ENCODE data around the gene RNF112. TPM values are rescaled to one million over a fixed set of nuclear protein-coding genes. Genes with fewer than 3 reads are reported as not detected.

Gene RNF112
- total RNA-seq, 1 donor = 0.21 TPM

DNA sequence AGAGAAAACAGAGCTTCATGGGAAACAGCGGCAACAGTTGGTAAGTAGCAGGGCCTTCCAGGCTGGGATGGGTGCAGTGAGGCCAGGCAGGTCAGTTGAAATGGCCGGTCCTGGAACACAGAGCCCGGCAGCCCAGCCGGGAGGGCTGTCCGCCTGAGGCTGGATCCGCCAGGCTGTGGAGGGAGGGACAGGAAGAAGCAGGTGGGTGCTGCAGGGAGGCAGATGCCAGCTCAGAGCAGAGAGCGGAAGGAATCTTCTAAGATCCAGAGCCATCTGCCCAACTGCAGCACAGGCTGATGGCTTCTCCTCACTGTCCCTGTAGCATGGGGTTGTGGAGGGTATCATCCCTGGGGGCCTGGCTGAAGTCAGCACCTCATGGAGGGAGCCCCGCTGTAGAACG is 599 bp downstream of the RNF112 start:
- Histone ChIP-seq H3K9me3 (ENCODE audit: low read depth, low read length) (no peaks in the 10 kb centered on the region), H3K4me3 (ENCODE audit: low read length) (no peak overlapping the region), H3K4me1 (ENCODE audit: insufficient read depth, low read length) (no peaks in the 10 kb centered on the region), H3K27me3 (ENCODE audit: insufficient read depth, low read length) (no peaks in the 10 kb centered on the region)

DNA sequence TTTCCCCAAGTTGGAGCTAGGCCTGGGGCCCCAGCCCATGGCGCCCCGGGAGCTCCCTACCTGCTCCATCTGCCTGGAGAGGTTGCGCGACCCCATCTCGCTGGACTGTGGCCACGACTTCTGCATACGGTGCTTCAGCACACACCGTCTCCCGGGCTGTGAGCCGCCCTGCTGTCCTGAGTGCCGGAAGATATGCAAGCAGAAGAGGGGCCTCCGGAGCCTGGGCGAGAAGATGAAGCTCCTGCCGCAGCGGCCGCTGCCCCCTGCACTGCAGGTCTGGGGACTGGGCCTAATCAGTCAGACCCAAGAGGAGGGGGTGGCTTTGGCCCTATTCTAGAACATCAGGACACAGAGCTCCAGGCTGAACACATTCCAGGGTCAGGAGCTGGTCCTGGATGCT is 1.5 kb downstream of the RNF112 start:
- Histone ChIP-seq H3K4me1 (ENCODE audit: insufficient read depth, low read length) (no peaks in the 10 kb centered on the region), H3K9me3 (ENCODE audit: low read depth, low read length) (no peaks in the 10 kb centered on the region), H3K27me3 (ENCODE audit: insufficient read depth, low read length) (no peaks in the 10 kb centered on the region), H3K4me3 (ENCODE audit: low read length) (no peak overlapping the region)

DNA sequence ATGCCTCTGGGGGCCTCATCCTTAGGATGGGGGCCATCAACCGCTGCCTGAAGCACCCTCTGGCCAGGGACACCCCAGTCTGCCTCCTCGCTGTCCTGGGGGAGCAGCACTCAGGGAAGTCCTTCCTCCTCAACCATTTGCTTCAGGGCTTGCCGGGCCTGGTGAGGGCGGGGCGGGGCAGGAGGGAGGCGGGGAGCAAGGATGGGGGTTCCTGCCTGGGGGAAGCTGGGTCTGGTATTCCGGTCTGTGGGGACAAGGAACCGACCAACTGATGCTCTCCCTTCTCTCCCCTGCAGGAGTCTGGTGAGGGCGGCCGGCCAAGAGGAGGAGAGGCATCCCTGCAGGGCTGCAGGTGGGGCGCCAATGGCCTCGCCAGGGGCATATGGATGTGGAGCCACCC is 2.0 kb downstream of the RNF112 start:
- no peaks in the 10 kb centered on the region for H3K4me1 ChIP-seq (ENCODE audit: insufficient read depth, low read length)
- no peaks in the 10 kb centered on the region for H3K27me3 ChIP-seq (ENCODE audit: insufficient read depth, low read length)
- no peaks in the 10 kb centered on the region for H3K9me3 ChIP-seq (ENCODE audit: low read depth, low read length)
- H3K4me3 ChIP-seq (ENCODE audit: low read length) = no peak overlapping the region

DNA sequence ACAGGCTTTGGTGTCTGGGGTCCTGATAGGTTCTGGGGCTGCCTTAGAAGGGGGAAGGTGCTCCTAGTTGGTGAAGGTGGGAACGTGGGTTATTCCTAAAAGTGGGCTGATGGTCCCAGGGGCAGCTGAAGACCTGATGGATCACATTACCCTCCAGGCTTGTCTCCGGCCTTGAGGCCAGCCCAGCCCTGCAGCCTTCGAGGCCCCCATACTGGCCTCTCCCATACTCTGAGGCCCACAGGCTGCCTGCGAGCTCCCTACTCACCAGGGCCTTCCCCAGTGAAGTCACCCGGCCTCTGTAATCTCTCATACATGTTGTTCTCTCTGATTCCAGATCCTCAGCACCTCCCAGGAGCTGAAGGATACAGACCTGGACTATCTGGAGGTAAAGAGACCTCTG is 2.7 kb downstream of the RNF112 start:
- no peaks in the 10 kb centered on the region for H3K9me3 ChIP-seq (ENCODE audit: low read depth, low read length)
- H3K4me3 ChIP-seq (ENCODE audit: low read length) = no peak overlapping the region
- H3K27me3 ChIP-seq (ENCODE audit: insufficient read depth, low read length) = no peaks in the 10 kb centered on the region
- H3K4me1 ChIP-seq (ENCODE audit: insufficient read depth, low read length) = no peaks in the 10 kb centered on the region

DNA sequence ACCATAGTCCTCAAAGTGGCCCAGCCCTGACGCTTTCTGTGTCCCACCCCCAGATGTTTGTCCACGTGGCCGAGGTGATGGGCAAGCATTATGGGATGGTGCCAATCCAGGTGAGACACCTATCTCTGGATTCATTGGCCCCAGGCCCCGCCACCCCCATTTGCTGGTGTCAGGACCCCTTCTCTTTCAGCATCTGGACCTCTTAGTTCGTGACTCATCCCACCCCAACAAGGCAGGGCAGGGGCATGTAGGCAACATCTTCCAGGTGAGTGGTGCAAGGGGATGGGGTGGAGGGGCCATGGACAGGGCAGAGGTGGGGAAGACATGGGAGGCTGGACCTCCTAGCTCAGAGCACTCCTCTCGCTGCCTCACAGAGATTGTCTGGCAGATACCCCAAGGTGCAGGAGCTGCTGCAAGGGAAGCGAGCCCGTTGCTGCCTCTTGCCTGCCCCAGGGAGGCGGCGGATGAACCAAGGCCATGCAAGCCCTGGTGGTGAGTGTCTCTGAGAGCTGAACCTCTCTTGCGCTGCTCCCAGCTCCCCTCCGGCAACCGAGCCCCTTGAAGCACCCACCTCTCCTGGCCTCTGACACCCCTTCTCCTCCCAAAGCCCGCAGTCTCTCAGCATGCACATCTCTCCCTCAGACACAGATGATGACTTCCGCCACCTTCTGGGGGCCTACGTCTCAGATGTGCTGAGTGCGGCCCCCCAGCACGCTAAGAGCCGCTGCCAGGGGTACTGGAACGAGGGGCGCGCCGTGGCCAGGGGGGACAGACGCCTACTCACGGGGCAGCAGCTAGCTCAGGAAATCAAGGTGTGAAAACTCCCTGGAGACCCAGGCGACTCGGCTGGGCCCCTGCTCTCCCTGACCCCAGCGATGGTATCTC is 3.6 kb downstream of the RNF112 start:
- Histone ChIP-seq H3K4me3 (ENCODE audit: low read length) (no peak overlapping the region), H3K4me1 (ENCODE audit: insufficient read depth, low read length) (no peaks in the 10 kb centered on the region), H3K27me3 (ENCODE audit: insufficient read depth, low read length) (no peaks in the 10 kb centered on the region), H3K9me3 (ENCODE audit: low read depth, low read length) (no peaks in the 10 kb centered on the region)

DNA sequence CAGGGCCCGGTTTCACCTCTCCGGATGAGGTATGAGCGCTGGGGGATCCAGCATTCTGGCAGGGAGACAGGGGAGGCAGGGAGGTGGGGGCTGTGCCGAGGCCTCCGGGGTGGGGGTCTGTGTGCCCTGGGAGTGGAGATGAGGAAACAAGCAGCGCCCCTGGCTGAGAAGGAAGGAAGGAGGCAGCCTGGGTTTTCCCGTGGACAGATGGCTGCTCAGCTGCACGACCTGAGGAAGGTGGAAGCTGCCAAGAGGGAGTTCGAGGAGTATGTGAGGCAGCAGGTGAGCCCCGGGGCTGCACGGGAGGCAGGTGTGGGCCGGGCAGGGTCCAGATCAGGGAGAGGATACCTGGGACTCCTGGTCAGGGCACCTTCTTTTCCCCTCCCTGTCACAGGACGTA is 4.3 kb downstream of the RNF112 start:
- no peaks in the 10 kb centered on the region for H3K9me3 ChIP-seq (ENCODE audit: low read depth, low read length)
- no peak overlapping the region for H3K4me3 ChIP-seq (ENCODE audit: low read length)
- no peaks in the 10 kb centered on the region for H3K27me3 ChIP-seq (ENCODE audit: insufficient read depth, low read length)
- no peaks in the 10 kb centered on the region for H3K4me1 ChIP-seq (ENCODE audit: insufficient read depth, low read length)

DNA sequence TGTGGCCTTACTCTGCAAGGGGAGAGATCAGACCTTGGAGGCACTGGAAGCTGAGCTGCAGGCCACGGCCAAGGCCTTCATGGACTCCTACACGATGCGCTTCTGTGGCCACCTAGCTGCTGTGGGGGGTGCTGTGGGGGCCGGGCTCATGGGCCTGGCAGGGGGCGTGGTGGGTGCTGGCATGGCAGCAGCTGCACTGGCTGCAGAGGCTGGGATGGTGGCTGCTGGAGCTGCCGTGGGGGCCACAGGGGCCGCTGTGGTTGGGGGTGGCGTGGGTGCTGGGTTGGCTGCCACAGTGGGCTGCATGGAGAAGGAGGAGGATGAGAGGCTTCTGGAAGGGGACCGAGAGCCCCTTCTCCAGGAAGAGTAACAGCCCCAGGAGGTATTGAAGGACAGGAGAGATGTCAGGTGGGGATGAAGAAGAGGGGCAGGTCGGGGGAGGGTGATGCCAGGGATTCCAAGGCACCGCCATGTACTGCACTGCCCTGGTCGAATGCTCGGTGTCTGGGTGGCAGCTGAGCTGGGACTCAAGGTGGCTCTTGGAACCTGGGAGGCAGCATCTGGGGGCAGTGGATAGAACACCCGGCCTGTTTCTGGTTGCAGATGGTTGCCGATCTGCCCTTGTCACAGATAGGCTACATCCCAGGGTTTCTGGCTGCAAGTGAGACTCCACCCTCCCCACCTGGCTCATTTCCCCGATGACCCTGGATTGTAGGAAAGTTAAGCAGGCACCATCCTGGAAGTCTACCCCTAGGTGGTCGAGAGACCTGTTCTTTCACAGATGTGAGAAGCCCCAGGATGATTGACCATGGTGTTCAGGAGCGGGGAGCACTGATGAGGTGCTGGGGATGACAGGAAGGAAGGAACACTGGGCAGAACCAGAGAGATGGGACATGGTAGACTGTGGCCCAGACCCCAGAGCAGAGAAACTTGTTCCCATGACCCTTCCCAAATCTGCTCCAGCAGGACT is 5.1 kb downstream of the RNF112 start:
- H3K4me1 ChIP-seq (ENCODE audit: insufficient read depth, low read length) = no peaks in the 10 kb centered on the region
- no peak overlapping the region for H3K4me3 ChIP-seq (ENCODE audit: low read length)
- H3K27me3 ChIP-seq (ENCODE audit: insufficient read depth, low read length) = no peaks in the 10 kb centered on the region
- no peaks in the 10 kb centered on the region for H3K9me3 ChIP-seq (ENCODE audit: low read depth, low read length)

DNA sequence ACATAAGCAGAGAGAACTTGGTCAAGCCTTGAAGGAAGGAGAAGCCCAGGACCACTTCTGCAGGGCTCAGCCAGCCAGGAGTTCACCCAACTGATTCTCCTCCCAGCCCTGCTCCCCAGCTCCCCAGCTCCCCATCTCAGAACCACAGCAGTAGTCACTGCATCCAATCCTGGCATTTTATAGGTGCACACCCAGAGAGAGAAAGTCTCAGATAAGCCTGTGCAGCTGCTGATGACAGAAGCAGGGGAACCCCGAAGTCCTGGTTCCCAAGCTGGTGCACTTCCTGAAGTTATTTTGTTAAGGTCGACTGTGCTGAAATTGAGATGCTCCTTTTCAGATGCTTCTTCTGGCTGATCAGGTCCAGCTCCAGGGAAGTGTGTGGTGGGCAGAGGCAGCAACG is 6.6 kb downstream of the RNF112 start:
- Histone ChIP-seq H3K9me3 (ENCODE audit: low read depth, low read length) (no peaks in the 10 kb centered on the region), H3K4me3 (ENCODE audit: low read length) (no peak overlapping the region), H3K27me3 (ENCODE audit: insufficient read depth, low read length) (no peaks in the 10 kb centered on the region), H3K4me1 (ENCODE audit: insufficient read depth, low read length) (no peaks in the 10 kb centered on the region)

DNA sequence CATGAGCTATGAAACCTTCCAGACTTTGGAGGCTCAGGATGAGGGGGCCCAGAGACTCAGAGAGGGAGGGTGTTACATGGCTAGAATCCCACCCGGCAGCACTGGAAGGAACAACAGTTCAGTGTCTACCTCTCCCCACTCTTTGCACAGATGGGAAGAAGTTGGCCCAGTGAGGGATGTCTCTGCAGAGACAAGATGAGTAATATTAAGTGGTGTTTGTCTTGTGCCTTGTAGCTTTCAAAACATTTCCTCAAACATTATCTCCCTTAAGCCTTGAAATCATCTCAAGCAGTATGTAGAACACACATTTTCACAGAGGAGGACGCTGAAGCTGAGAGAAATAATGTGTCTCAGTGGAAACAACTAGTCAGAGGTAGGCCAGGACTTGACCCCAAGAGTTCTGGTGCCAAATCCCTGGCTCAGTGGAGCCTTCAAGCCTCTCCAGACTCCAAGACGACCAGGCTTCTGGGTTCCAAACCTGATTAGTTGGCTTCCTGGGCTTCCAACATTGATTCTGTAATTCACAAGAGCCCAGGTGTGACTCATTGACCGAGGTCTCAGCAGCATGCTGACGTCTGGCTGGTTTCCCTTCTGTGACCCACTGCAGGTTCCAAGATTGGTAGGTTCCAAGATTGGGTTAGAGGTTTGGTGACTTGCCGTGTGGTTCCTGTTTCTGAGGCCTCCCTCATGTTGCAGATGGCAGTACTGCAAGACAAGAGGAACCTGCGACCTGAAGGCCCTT is 7.4 kb downstream of the RNF112 start:
- no peak overlapping the region for H3K4me3 ChIP-seq (ENCODE audit: low read length)
- H3K27me3 ChIP-seq (ENCODE audit: insufficient read depth, low read length) = no peaks in the 10 kb centered on the region
- H3K4me1 ChIP-seq (ENCODE audit: insufficient read depth, low read length) = no peaks in the 10 kb centered on the region
- H3K9me3 ChIP-seq (ENCODE audit: low read depth, low read length) = no peaks in the 10 kb centered on the region

DNA sequence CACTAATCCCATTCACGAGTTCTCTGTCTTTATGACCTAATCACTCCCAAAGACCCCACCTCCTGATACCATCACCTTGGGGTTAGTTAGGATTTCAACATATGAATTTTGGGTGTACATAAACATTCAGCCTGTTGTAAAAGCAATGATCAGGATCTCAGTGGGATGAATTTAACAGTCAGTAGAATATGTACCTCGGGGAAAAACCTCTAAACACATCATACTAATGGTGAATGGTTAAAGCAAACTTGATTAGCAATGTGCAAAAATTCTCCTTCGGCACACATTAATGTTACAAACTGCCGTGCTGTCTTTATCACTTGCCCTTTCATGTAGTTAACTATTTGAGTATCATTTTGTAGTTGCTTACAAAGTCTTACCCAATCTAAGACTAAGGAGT is 10.2 kb downstream of the RNF112 start:
- H3K4me1 ChIP-seq (ENCODE audit: insufficient read depth, low read length) = no peaks in the 10 kb centered on the region
- no peaks in the 10 kb centered on the region for H3K9me3 ChIP-seq (ENCODE audit: low read depth, low read length)
- H3K27me3 ChIP-seq (ENCODE audit: insufficient read depth, low read length) = no peaks in the 10 kb centered on the region
- no peak overlapping the region for H3K4me3 ChIP-seq (ENCODE audit: low read length)

DNA sequence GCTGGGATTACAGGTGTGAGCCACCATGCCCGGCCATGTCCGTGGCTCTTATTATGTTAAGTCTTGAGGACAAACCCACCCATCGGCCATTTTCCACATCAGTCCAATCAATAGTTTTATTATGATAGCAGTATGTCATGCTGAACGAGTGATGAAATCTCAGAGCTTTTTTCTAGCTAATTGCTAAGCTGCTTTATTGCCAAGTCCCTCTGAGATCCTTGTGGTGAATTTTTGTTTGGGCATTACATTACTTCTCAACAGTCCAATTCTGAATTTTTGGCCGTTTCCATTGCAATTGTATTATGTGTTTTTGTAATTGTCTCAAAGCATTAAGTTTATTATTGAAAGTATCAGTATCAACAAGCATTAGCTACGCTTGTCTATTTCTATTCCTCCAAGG is 10.9 kb downstream of the RNF112 start:
- Histone ChIP-seq H3K4me1 (ENCODE audit: insufficient read depth, low read length) (no peaks in the 10 kb centered on the region), H3K27me3 (ENCODE audit: insufficient read depth, low read length) (no peaks in the 10 kb centered on the region), H3K4me3 (ENCODE audit: low read length) (no peak overlapping the region), H3K9me3 (ENCODE audit: low read depth, low read length) (no peaks in the 10 kb centered on the region)

DNA sequence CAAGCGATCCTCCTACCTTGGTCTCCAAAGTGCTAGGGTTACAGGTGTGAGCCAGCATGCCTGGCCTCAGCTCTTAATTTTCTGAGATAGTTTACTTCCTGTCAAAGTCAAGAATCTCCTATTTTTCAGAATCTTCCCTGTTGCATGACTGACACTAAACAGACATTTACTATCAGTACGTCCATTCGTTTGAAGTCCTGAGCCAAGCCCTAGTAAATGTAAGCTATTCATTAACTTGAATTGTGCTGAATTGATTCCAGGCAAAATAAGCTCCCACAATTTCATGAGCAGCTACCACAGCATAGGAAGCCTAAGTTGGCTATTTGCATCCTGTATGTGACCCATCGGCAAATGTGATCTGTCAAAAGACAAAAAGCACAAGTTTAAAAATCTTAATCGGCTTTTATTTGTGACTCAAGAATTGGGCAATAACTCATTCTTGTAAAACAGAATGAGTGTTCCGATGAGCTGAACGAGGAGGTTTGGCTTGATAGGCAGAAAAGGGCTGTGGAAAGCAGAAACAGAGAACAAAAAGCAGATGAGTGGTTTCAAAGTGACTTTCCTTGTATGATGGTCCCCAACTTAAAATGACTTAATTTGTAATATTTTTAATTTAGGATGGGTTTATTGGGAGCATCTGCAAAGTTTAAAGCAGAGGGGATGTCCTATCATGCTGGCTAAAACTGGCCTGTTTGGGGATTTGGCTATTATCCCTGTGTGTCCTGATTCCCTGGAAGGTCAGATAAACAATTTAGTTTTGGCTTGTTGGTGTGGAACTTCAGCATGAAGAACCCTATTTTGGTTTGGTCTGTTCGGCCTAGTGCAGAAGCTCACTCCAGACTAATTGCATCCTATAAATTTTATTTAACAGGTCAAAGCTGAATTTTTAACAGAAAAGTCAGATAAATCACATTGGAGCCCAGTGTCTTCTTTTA is 14.2 kb downstream of the RNF112 start:
- Histone ChIP-seq H3K4me3 (ENCODE audit: low read length) (no peak overlapping the region), H3K27me3 (ENCODE audit: insufficient read depth, low read length) (no peaks in the 10 kb centered on the region), H3K4me1 (ENCODE audit: insufficient read depth, low read length) (no peaks in the 10 kb centered on the region), H3K9me3 (ENCODE audit: low read depth, low read length) (no peaks in the 10 kb centered on the region)

DNA sequence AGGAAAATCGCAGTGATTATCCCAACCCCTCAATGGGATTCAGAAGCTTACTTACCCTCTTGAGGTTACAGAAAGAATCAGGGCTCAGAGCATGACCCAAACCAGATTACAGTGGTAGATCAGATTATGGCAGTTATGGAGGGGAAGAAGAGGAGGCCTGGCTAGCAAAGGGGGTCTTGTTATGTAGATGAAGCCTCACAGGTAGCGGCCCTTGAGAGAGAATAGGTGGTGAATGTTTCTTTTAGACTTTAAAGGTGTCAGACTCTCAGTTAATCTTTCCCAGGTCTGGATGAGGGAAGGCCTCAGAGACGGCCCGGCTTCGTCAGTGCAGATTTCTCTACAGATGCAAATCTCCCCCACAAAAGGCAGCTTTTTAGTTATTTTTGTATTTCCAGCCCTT is 15.6 kb downstream of the RNF112 start:
- no peaks in the 10 kb centered on the region for H3K4me1 ChIP-seq (ENCODE audit: insufficient read depth, low read length)
- no peaks in the 10 kb centered on the region for H3K9me3 ChIP-seq (ENCODE audit: low read depth, low read length)
- H3K4me3 ChIP-seq (ENCODE audit: low read length) = no peak overlapping the region
- H3K27me3 ChIP-seq (ENCODE audit: insufficient read depth, low read length) = no peaks in the 10 kb centered on the region

DNA sequence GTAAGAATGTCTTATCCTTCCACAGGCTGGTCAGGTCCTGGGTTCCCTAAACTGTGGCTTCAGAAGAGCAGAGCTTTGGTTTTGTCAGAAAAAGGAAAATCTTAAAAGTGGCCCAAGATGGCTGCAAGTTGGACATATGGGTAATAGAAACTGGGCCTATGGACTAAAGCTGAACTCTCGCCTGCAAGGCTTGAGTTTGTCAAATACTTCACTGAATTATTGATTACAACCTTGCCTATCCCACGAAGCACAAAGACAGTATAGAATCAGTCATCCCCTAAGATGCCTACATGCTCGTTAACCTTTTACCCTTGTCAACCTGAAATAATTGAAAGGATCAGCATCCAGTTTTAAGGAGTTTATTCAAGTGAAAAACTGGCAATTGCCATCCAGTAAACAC is 20.7 kb downstream of the RNF112 start:
- Histone ChIP-seq H3K9me3 (ENCODE audit: low read depth, low read length) (no peaks in the 10 kb centered on the region), H3K4me1 (ENCODE audit: insufficient read depth, low read length) (no peaks in the 10 kb centered on the region), H3K27me3 (ENCODE audit: insufficient read depth, low read length) (no peaks in the 10 kb centered on the region), H3K4me3 (ENCODE audit: low read length) (no peak overlapping the region)
